Mesendoderm (in vitro differentiated cells): Measurements from ENCODE around the gene MFAP4.

Experiments used
- DNase-seq: peaks from one replicate; pipeline ENCODE4 v3.0.0; 2013
- H2AK5ac ChIP-seq: 2 replicates; pipeline ENCODE4 v1.6.1; 2013; ENCODE audit warnings: low read length, inconsistent platforms
- H2BK120ac ChIP-seq: 2 replicates; pipeline ENCODE4 v1.6.1; 2013; ENCODE audit warnings: low read depth, mild to moderate bottlenecking, low read length, moderate library complexity, mixed read lengths
- H2BK15ac ChIP-seq: replicated peaks from 2 replicates; pipeline ENCODE4 v1.6.1; 2013; ENCODE audit warnings: low read depth, mild to moderate bottlenecking, moderate library complexity
- H2BK5ac ChIP-seq: 2 replicates; pipeline ENCODE4 v1.6.1; 2013; ENCODE audit warnings: low read length, inconsistent platforms
- H3K18ac ChIP-seq: 2 replicates; pipeline ENCODE4 v1.6.1; 2013; ENCODE audit warnings: mild to moderate bottlenecking, low read length, mixed read lengths
- H3K23ac ChIP-seq: one replicate; pipeline ENCODE4 v1.6.1; 2013; ENCODE audit warnings: low read length
- H3K27ac ChIP-seq: 2 replicates; pipeline ENCODE4 v1.5.1; 2013; ENCODE audit warnings: low read depth, mild to moderate bottlenecking, inconsistent platforms, low read length, moderate library complexity
- H3K27me3 ChIP-seq: 2 replicates; pipeline ENCODE4 v1.6.1; 2013; ENCODE audit warnings: low read length, control low read depth, mild to moderate bottlenecking, inconsistent platforms; ENCODE audit not compliant: insufficient read depth, poor library complexity
- H3K36me3 ChIP-seq: 2 replicates; pipeline ENCODE4 v1.6.1; 2013; ENCODE audit warnings: low read length, inconsistent platforms; ENCODE audit not compliant: control insufficient read depth, insufficient read depth
- H3K4ac ChIP-seq: one replicate; pipeline ENCODE4 v1.6.1; 2013; ENCODE audit warnings: low read depth, mild to moderate bottlenecking, low read length, moderate library complexity
- H3K4me1 ChIP-seq: 2 replicates; pipeline ENCODE4 v1.6.1; 2013; ENCODE audit warnings: low read depth, low read length, inconsistent platforms; ENCODE audit not compliant: control insufficient read depth
- H3K4me2 ChIP-seq: 2 replicates; pipeline ENCODE4 v1.6.1; 2013; ENCODE audit warnings: low read length
- H3K4me3 ChIP-seq: 2 replicates; pipeline ENCODE4 v1.5.1; 2013; ENCODE audit warnings: mild to moderate bottlenecking, low read length
- H3K56ac ChIP-seq: one replicate; pipeline ENCODE4 v1.6.1; 2013; ENCODE audit warnings: low read length
- H3K79me1 ChIP-seq: 2 replicates; pipeline ENCODE4 v1.6.1; 2013; ENCODE audit warnings: low read length, inconsistent platforms
- H3K79me2 ChIP-seq: 2 replicates; pipeline ENCODE4 v1.6.1; 2013; ENCODE audit warnings: mild to moderate bottlenecking, low read length; ENCODE audit not compliant: control insufficient read depth, insufficient read depth
- H3K9ac ChIP-seq: 2 replicates; pipeline ENCODE4 v1.6.1; 2013; ENCODE audit warnings: low read length, inconsistent platforms
- H4K5ac ChIP-seq: one replicate; pipeline ENCODE4 v1.6.1; 2013; ENCODE audit warnings: low read length
- H4K8ac ChIP-seq: one replicate; pipeline ENCODE4 v1.6.1; 2013; ENCODE audit warnings: low read depth, mild to moderate bottlenecking, control low read depth, low read length, moderate library complexity
- WGBS: extraction: QIAGEN DNeasy Blood & Tissue Kit; methylation state at CpG from one replicate; pipeline ENCODE4 v1.1.7; 2013; ENCODE audit warnings: low lambda C conversion rate, missing lambda C conversion rate; ENCODE audit not compliant: insufficient coverage; ENCODE audit errors: extremely low coverage; 5-methylcytosine and 5-hydroxymethylcytosine counted together

Gene MFAP4

GRCh38 chr17:19381361-19381740 lies 5.6 kb downstream of the MFAP4 start:
- no peak overlapping the region for H3K4me2 ChIP-seq
- H3K56ac ChIP-seq = no peak overlapping the region
- H3K36me3 ChIP-seq = peaks cover 24% of the 10 kb centered on the region
- no peak for DNase-seq
- no peak overlapping the region for H4K8ac ChIP-seq
- no peak overlapping the region for H2BK120ac ChIP-seq
- no peak overlapping the region for H2BK15ac ChIP-seq
- H3K4me3 ChIP-seq = no peak overlapping the region
- no peak overlapping the region for H3K4ac ChIP-seq
- H2AK5ac ChIP-seq = no peak overlapping the region
- H2BK5ac ChIP-seq = no peak overlapping the region
- no peak overlapping the region for H3K18ac ChIP-seq
- peak overlapping the region; percentile 1 for H3K9ac ChIP-seq
- no peaks in the 10 kb centered on the region for H3K27me3 ChIP-seq
- H4K5ac ChIP-seq = no peak overlapping the region
- no peak overlapping the region for H3K27ac ChIP-seq
- peaks cover 26% of the 10 kb centered on the region for H3K79me1 ChIP-seq
- peaks cover 44% of the 10 kb centered on the region for H3K79me2 ChIP-seq
- H3K23ac ChIP-seq = no peak overlapping the region
- H3K4me1 ChIP-seq = peaks cover 16% of the 10 kb centered on the region
- no CpG with 5 or more reads among the region's 7 CpGs for WGBS

DNA sequence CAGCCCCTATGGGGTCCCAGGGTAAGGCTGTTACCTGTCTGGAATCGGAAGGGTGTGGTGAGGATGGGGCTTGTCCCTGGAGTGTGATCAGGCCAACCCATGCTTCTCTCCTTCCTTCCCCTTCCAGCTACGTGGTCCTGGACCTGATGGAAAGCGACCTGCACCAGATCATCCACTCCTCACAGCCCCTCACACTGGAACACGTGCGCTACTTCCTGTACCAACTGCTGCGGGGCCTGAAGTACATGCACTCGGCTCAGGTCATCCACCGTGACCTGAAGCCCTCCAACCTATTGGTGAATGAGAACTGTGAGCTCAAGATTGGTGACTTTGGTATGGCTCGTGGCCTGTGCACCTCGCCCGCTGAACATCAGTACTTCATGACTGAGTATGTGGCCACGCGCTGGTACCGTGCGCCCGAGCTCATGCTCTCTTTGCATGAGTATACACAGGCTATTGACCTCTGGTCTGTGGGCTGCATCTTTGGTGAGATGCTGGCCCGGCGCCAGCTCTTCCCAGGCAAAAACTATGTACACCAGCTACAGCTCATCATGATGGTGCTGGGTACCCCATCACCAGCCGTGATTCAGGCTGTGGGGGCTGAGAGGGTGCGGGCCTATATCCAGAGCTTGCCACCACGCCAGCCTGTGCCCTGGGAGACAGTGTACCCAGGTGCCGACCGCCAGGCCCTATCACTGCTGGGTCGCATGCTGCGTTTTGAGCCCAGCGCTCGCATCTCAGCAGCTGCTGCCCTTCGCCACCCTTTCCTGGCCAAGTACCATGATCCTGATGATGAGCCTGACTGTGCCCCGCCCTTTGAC lies 6.3 kb downstream of the MFAP4 start:
- peaks cover 24% of the 10 kb centered on the region for H3K36me3 ChIP-seq
- no peak overlapping the region for H2BK120ac ChIP-seq
- no peaks in the 10 kb centered on the region for H3K27me3 ChIP-seq
- no peak overlapping the region for H3K27ac ChIP-seq
- no peak overlapping the region for H3K4me3 ChIP-seq
- no peak overlapping the region for H3K4ac ChIP-seq
- no peak overlapping the region for H4K5ac ChIP-seq
- peaks cover 13% of the 10 kb centered on the region for H3K4me1 ChIP-seq
- no peak overlapping the region for H2BK15ac ChIP-seq
- no peak overlapping the region for H2AK5ac ChIP-seq
- no peak overlapping the region for H3K18ac ChIP-seq
- peak overlapping the region; percentile 97 for H3K56ac ChIP-seq
- peak overlapping the region; percentile 98 for H3K9ac ChIP-seq
- DNase-seq = no peak
- no CpG with 5 or more reads among the region's 29 CpGs for WGBS
- no peak overlapping the region for H4K8ac ChIP-seq
- peak overlapping the region; percentile 4 for H3K4me2 ChIP-seq
- no peak overlapping the region for H3K23ac ChIP-seq
- no peak overlapping the region for H2BK5ac ChIP-seq
- H3K79me2 ChIP-seq = peaks cover 41% of the 10 kb centered on the region
- peaks cover 27% of the 10 kb centered on the region for H3K79me1 ChIP-seq

DNA sequence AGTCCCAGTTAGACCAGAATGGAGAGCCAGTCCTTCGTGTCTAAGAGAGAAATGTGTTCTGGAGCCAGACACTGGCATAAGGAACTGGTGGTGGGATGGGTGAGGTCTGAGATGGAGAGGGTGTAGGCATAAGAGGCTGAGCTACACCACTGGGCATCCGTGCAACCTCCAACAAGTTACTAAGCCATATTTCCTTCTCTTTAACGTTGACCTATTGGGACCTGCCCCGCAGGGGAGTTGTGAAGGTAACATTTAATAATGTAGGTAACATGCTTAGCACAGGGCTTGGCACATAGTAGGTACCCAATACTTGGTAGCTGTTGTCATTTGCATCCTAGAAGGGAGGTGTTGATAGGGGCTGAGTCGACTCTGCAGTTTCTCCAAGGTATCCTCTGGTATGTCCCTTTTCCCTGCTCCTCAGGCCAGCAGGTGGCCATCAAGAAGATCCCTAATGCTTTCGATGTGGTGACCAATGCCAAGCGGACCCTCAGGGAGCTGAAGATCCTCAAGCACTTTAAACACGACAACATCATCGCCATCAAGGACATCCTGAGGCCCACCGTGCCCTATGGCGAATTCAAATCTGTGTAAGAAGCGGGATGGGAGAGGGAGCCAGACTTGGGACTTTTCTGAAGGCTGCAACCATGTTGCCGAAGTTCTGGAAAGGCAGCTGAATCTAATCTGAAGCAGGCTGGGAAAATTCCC lies 7.5 kb downstream of the MFAP4 start:
- no peak overlapping the region for H3K18ac ChIP-seq
- no peak overlapping the region for H4K5ac ChIP-seq
- peak overlapping the region; percentile 90 for H3K4me3 ChIP-seq
- peaks cover 7% of the 10 kb centered on the region for H3K4me1 ChIP-seq
- no peak overlapping the region for H3K23ac ChIP-seq
- peaks cover 20% of the 10 kb centered on the region for H3K36me3 ChIP-seq
- H3K56ac ChIP-seq = peak overlapping the region; percentile 97
- WGBS = no CpG with 5 or more reads among the region's 13 CpGs
- H3K79me2 ChIP-seq = peaks cover 33% of the 10 kb centered on the region
- no peak for DNase-seq
- H3K4me2 ChIP-seq = peak overlapping the region; percentile 39
- H2BK120ac ChIP-seq = no peak overlapping the region
- H2BK15ac ChIP-seq = no peak overlapping the region
- no peak overlapping the region for H2AK5ac ChIP-seq
- no peak overlapping the region for H4K8ac ChIP-seq
- peak overlapping the region; percentile 98 for H3K9ac ChIP-seq
- peaks cover 27% of the 10 kb centered on the region for H3K79me1 ChIP-seq
- no peak overlapping the region for H2BK5ac ChIP-seq
- H3K4ac ChIP-seq = no peak overlapping the region
- H3K27me3 ChIP-seq = no peaks in the 10 kb centered on the region
- no peak overlapping the region for H3K27ac ChIP-seq

GRCh38 chr17:19378416-19379360 lies 8.3 kb downstream of the MFAP4 start, which contains the start of gene MAPK7:
Gene MAPK7 (plus strand): TSS chr17:19378498. CDS start chr17:19378901, 403 bp downstream.
- DNase-seq = no peak
- no CpG with 5 or more reads among the region's 69 CpGs for WGBS
- no peak within 1 kb of the TSS for H2BK15ac ChIP-seq
- H4K5ac ChIP-seq = no peak within 1 kb of the TSS
- peak within 1 kb of the TSS; percentile 97 for H3K56ac ChIP-seq
- peak within 1 kb of the TSS; percentile 51 for H3K4me2 ChIP-seq
- H4K8ac ChIP-seq = no peak within 1 kb of the TSS
- peak within 1 kb of the TSS; percentile 46 for H3K4ac ChIP-seq
- no peak within 1 kb of the TSS for H2BK120ac ChIP-seq
- peak within 1 kb of the TSS; percentile 57 for H2BK5ac ChIP-seq
- H3K27ac ChIP-seq = peak within 1 kb of the TSS; percentile 88
- no peaks in the 10 kb centered on the region for H3K27me3 ChIP-seq
- H3K79me1 ChIP-seq = peaks cover 24% of the 10 kb centered on the region
- H3K9ac ChIP-seq = peak within 1 kb of the TSS; percentile 98
- H3K18ac ChIP-seq = peak within 1 kb of the TSS; percentile 29
- peak within 1 kb of the TSS; percentile 90 for H3K4me3 ChIP-seq
- peak within 1 kb of the TSS; percentile 46 for H2AK5ac ChIP-seq
- peak within 1 kb of the TSS; percentile 73 for H3K23ac ChIP-seq
- H3K36me3 ChIP-seq = peaks cover 19% of the 10 kb centered on the region
- H3K79me2 ChIP-seq = peaks cover 31% of the 10 kb centered on the region
- peaks cover 5% of the 10 kb centered on the region for H3K4me1 ChIP-seq

DNA sequence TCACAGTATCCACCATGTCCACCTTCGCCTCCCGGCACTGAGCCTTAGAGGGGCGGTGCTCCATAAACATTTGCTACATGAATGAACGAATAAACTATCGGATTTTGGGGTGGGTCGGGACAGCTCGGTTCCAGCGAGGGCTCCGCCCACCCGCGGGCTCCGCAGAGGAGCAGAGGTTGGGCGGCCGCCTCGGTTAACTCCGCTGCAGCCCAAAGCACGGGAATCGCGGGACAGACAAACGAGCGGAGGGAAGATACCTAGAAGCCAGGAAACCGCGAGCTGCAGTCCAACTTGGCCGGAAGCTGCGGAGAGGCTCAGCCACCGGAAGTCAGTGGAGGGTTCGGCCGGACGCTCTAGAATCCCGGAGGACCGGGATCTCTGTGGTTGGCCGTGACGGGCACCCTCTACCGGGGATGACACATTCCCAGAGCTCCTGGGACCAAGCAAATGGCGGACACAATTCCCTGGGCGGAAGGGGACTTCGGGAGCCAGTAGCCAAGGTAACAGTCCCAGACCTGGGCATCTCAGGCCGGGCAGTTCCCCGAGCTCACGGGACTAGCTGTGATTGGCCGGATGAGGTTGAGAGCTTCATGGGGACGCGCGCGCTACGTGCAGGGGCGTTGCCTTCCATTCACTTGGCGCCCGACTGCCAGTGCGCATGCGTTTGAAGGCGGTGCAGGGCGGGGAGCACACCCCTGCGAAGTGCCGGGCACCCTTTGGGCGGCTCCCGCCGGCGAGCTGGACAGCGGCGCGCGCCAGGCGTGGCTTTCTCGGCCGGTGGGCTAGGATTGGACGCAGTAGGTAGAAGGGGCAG lies 9.2 kb downstream of the MFAP4 start:
- H3K27ac ChIP-seq = peak overlapping the region; percentile 88
- no peaks in the 10 kb centered on the region for H3K27me3 ChIP-seq
- peaks cover 31% of the 10 kb centered on the region for H3K79me2 ChIP-seq
- H2BK120ac ChIP-seq = no peak overlapping the region
- H4K5ac ChIP-seq = no peak overlapping the region
- peak overlapping the region; percentile 24 for H3K18ac ChIP-seq
- peak overlapping the region; percentile 46 for H3K4ac ChIP-seq
- no peak overlapping the region for H4K8ac ChIP-seq
- H3K79me1 ChIP-seq = peaks cover 24% of the 10 kb centered on the region
- H2BK5ac ChIP-seq = peak overlapping the region; percentile 57
- no peak overlapping the region for H2BK15ac ChIP-seq
- H3K23ac ChIP-seq = no peak overlapping the region
- H2AK5ac ChIP-seq = no peak overlapping the region
- peak; percentile 100 for DNase-seq
- H3K36me3 ChIP-seq = peaks cover 17% of the 10 kb centered on the region
- H3K56ac ChIP-seq = peak overlapping the region; percentile 93
- H3K4me1 ChIP-seq = peaks cover 5% of the 10 kb centered on the region
- peak overlapping the region; percentile 51 for H3K4me2 ChIP-seq
- peak overlapping the region; percentile 65 for H3K4me3 ChIP-seq
- WGBS = no CpG with 5 or more reads among the region's 67 CpGs
- H3K9ac ChIP-seq = peak overlapping the region; percentile 75
